ENCODE results near the gene CHAF1A.

DNA sequence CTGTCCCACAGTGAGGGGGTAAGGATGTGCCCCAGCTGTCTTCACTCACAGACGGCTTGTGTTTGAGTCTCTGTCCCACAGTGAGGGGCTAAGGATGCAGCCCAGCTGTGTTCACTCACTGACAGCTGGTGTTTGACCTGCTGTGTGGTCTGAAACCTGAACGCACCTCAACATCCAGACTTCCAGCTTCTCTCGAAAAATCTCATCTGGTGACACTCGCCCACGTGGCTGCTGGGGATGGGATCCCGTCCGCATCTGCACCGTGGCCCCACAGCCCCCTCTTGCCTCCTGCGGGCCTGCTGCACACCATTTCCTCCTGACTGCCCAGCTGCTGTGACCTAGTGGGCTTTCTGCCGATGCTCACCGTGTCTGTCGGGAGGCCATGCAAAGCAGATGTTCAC, 27.3 kb downstream of the CHAF1A start:
- TF ChIP-seq GATA2 (IDR thresholded peaks at IDR 0.05; ENCODE audit: low read depth, low read length), result no peak
- TF ChIP-seq GATA3 (IDR thresholded peaks at IDR 0.05; ENCODE audit: low read depth, low read length), result no peak
